Stimulated activated naive CD8-positive, alpha-beta T cell treated with anti-CD3 and anti-CD28 coated beads, Interleukin-15, Interleukin-2, amounts not matched to agents 100 ng/mL and 50 ng/mL, for 24 hours (primary cell): ENCODE measurements around the gene SRCAP.

ENCODE experiments used
- H3K27ac Mint-ChIP-seq: one replicate; pipeline ENCODE4 v1.8.0; 2021; ENCODE audit warnings: mild to moderate bottlenecking, mixed read lengths
- H3K27me3 Mint-ChIP-seq: one replicate; pipeline ENCODE4 v1.8.0; 2021; ENCODE audit warnings: mixed read lengths
- H3K36me3 Mint-ChIP-seq: one replicate; pipeline ENCODE4 v1.8.0; 2021; ENCODE audit warnings: low read depth, mixed read lengths
- H3K4me1 Mint-ChIP-seq: one replicate; pipeline ENCODE4 v1.8.0; 2021; ENCODE audit warnings: low read depth, mixed read lengths
- H3K4me3 Mint-ChIP-seq: one replicate; pipeline ENCODE4 v1.8.0; 2021; ENCODE audit warnings: mild to moderate bottlenecking, mixed read lengths
- H3K9me3 Mint-ChIP-seq: one replicate; pipeline ENCODE4 v1.8.0; 2021; ENCODE audit warnings: mixed read lengths

Gene SRCAP

GRCh38 chr16:30787613-30788378 lies 88.8 kb downstream of the SRCAP start:
- no peaks in the 10 kb centered on the region for H3K9me3 Mint-ChIP-seq
- H3K4me3 Mint-ChIP-seq = peak overlapping the region; percentile 82
- H3K36me3 Mint-ChIP-seq = no peaks in the 10 kb centered on the region
- peaks cover 14% of the 10 kb centered on the region for H3K4me1 Mint-ChIP-seq
- H3K27me3 Mint-ChIP-seq = peaks cover 5% of the 10 kb centered on the region
- H3K27ac Mint-ChIP-seq = no peak overlapping the region
